ENCODE data around the gene ADAMTSL3. TPM values are rescaled to one million over a fixed set of nuclear protein-coding genes. Genes with fewer than 3 reads are reported as not detected.
"Not testable (repeated sequence)": the region's sequence is repeated elsewhere in the genome, so short reads cannot be mapped to it uniquely, and the experiment has no call there.

Gene ADAMTSL3
- total RNA-seq, 1 experiment from 2014 or later = not detected

DNA sequence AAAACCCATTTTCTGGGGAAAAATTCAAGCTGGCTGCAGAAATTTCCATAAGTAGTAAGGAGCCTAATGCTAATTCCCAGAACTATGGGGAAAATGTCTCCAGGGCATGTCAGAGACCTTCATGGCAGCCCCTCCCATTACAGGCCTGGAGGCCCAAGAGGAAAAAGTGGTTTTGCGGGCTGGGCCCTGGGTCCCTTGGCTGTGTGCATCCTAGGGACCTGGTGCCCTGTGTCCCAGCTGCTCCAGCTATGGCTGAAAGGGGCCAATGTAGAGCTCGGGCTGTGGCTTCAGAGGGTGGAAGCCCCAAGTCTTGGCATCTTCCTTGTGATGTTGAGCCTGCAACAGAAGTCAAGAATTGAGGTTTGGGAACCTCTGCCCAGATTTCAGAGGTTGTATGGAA lies 48.4 kb downstream of the ADAMTSL3 start:
- not testable (repeated sequence) for DNase-seq (ENCODE audit: low read depth)

DNA sequence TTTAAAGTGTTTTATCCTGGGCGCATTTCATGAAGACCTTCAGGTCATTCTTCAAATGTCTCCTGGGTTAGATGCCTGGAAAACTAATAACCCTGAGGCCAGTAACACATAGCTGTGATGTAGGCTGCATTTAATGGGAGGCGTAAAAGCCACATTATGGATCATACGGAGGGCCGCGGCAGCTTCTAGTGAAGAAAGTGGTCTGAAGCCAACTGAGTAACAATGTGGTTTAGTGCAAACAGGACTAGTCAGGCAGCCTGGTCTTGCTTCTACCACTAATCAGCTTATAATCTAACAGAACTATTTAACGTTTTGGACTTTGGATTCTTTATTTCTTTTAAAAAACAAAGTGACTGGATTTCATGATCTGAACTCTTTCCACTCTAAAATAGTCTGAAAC lies 54.4 kb downstream of the ADAMTSL3 start:
- DNase-seq (ENCODE audit: low read depth) = no peak

DNA sequence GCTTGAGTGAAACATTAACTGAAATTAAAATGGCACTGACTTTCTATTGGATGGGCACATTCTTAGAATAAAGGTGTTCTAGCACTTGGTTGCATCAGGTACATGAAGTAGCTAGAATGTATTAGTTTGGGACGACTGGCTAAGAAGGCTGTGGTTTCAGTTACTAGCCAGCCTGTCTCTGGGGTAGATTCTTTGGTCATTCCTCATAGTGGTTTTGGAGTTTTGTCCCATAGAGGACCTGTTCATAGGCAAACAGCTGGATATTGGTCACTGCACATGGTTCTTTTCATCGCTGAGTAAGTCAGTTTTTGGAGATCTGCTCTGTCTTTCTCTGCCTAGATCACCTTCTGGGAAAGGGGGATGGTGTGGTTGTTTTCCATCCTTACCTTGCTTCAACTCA lies 55.3 kb downstream of the ADAMTSL3 start:
- peak; percentile 9 for DNase-seq (ENCODE audit: low read depth)

DNA sequence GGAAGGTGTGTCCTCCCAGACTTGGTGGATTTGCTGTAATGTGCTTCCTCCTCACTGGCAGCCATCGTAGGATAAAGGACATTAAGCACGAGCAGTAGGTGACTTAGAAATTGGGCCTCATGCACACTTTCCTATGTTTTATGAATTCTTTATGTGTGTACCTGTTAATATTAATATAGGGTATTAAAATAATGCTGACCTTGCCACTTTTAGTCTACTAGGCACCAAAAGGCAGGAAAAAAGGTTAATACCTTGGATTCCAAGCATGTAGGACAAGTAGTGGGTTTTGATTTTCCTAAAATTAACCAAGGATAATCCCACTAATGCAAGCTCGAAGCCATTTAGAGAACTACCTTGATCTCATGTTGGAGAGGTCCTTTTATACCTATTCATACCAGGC lies 55.9 kb downstream of the ADAMTSL3 start:
- no peak for DNase-seq (ENCODE audit: low read depth)

DNA sequence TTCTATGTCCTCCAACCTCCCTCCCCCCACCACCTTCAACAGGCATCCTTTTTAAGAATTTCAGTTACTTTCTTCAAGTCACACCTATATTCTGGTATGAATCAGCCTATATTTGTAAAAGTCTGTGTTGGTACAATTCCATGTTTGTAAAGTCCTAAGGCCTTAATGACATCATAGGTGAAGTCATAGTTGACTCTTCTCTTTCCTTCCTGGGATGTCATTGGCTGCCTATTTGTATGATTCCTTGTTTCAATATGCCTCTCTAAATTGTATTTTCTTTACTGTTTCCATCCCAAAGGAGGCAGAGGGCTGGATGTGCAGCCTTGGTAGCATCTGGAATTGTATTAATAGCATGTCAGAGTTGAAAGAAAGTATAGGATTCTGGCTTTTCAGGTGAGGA lies 56.5 kb downstream of the ADAMTSL3 start:
- no peak for DNase-seq (ENCODE audit: low read depth)

DNA sequence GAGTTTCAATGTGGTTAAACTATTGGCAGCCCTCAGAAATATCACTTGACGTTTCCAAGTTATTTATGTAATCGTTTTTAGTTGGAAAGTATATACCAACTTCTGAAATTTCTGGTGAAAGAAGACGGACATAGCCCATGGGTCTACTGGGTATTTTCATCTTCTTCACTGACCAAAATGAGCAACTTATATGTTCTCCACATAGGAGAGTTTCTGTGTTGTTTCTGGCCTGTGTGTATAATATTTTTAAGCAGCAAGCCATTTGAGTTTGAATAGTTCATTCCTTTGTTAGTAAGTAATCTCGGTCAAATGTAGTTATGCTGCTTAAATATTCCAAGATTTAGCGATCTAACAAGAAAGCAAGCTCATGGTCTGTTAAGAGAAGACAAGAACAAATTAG lies 57.3 kb downstream of the ADAMTSL3 start:
- no peak for DNase-seq (ENCODE audit: low read depth)

GRCh38 chr15:83713242-83713641 lies 59.3 kb downstream of the ADAMTSL3 start:
- DNase-seq (ENCODE audit: low read depth) = no peak

GRCh38 chr15:83714939-83715628 lies 61.2 kb downstream of the ADAMTSL3 start:
- DNase-seq (ENCODE audit: low read depth) = no peak

GRCh38 chr15:83716605-83717004 lies 62.7 kb downstream of the ADAMTSL3 start:
- no peak for DNase-seq (ENCODE audit: low read depth)

DNA sequence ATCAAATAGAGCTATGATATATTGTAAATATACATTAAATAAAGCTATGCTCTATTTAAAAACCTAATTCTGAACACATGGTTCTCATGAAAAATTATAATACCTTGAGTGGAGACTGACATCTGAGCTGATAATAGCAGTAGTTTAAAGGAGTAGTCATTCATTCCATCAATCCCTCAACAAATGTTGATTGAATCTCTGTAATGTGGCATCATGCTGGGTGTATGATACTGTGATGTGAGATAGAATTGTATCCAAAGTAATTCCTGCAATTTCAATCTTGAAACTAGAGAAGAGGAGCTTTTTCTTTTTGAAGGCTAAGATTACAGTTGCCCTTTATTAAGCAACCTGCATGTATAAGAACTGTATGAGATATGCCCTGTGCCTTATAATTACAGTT lies 63.1 kb downstream of the ADAMTSL3 start:
- no peak for DNase-seq (ENCODE audit: low read depth)

DNA sequence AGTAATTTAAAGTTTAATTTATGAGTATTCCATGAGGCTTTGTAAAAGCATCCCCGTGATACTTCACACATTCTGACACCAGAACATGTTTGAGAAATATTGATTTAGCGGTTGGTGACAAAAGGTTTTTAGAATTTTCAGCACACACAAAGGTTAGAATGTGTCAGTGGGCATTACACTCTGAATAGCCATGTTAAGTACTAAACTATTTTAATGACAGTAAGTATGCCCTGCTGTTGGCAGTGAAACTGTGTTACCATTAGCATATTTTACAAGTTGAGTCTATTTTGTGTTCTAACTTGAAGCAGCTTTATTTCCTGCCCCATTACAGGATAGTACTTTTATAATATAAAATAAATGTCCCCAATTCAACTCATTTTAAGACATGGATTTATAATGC lies 66.5 kb downstream of the ADAMTSL3 start:
- DNase-seq (ENCODE audit: low read depth) = no peak

GRCh38 chr15:83721031-83721430 lies 67.1 kb downstream of the ADAMTSL3 start:
- DNase-seq (ENCODE audit: low read depth) = no peak

- no peak for DNase-seq (ENCODE audit: low read depth)
Observed at GRCh38 chr15:83721981-83722380, 68.1 kb downstream of the ADAMTSL3 start.

DNA sequence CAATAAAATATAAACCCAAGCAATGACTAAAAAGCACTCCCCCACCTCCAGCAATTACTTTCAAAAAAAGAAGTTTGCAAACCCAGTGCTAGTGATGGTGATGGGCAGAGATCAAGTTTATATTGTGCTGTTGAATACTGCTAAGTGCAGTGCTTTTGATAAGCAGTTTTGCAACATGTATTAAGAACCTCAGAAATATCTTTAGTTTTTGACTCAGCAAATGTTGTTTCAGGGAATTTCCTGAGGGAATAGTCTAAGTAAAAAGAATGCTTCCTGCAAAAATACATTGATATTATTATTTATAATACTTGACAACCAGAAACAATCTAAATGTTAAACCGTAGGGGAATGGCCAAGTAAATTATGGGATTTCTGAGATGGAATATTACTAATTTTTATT lies 69.3 kb downstream of the ADAMTSL3 start:
- no peak for DNase-seq (ENCODE audit: low read depth)

- no peak for DNase-seq (ENCODE audit: low read depth)
Observed at GRCh38 chr15:83732196-83732595, 78.3 kb downstream of the ADAMTSL3 start.

GRCh38 chr15:83732770-83733169 lies 78.8 kb downstream of the ADAMTSL3 start:
- no peak for DNase-seq (ENCODE audit: low read depth)

DNA sequence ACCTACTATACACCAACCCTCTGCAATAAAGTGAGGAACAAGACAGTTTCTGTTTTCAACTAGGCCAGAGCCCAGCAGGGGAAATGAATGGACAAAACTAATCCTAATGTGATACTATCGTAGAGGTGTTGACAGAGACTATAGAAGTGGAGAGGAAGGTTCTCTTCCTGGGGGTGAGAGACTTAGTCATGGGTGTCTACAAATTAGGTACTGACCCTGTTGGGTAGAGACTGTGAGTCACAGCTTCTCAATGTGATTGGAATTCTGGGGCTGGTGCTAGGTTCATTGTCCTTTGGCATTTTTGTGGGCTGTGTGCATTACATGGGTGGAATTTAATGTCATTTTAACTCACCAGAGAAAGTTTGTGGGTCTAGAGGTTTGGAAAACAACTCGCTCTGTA lies 79.3 kb downstream of the ADAMTSL3 start:
- DNase-seq (ENCODE audit: low read depth) = peak; percentile 68

- no peak for DNase-seq (ENCODE audit: low read depth)
Observed at GRCh38 chr15:83733691-83734090, 79.8 kb downstream of the ADAMTSL3 start.

- DNase-seq (ENCODE audit: low read depth) = no peak
Observed at GRCh38 chr15:83734487-83734886, 80.6 kb downstream of the ADAMTSL3 start.

DNA sequence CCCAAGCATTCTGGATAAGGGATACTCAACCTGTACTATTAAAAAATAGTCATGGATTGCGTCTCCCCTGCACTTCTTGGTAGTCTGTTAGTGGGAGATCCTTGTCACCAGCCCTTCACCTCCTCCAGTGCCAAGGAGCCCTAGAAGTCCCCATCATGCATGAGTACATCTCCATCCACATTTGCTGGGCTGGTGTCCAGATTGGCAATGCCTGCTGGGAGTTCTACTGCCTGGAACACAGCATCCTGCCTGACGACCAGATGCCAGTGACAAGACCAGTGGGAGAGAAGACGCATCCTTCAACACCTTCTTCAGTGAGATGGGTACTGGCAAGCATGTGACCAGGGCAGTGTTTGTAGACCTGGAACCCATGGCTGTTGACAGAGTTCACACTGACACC lies 85.7 kb downstream of the ADAMTSL3 start:
- no peak for DNase-seq (ENCODE audit: low read depth)

GRCh38 chr15:83745771-83746170 lies 91.8 kb downstream of the ADAMTSL3 start:
- DNase-seq (ENCODE audit: low read depth) = no peak

DNA sequence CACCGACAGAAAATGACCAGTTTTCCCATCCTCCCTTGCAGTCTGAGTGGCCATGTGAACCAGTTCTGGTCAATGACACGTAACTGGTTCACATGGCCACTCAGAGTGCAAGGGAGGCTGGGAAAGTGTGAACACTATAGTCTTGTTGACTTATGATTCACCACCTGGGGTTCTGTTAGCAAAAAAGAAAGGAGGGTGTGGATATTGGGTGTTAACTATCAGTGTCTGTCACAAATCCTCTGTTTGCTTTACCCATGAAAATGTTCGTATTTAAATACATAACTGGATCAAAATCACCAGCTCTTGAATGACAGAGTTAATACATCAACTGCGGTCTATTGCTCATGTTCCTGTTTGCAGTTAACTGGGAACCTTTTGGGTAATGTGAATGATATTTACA lies 92.3 kb downstream of the ADAMTSL3 start:
- DNase-seq (ENCODE audit: low read depth) = no peak

GRCh38 chr15:83747050-83747717 lies 93.3 kb downstream of the ADAMTSL3 start:
- peak; percentile 12 for DNase-seq (ENCODE audit: low read depth)

GRCh38 chr15:83747718-83748110 lies 93.8 kb downstream of the ADAMTSL3 start:
- no peak for DNase-seq (ENCODE audit: low read depth)

Measured in M059J (cell line).